MM.1S (cell line): Measurements from ENCODE around the gene TES.

ENCODE experiments used
- DNase-seq: peaks from one replicate; pipeline ENCODE4 v3.0.0-alpha.2; 2015
- H2AFZ ChIP-seq: fragments of 300-600 bp; sonication (generic); 2 replicates; pipeline ENCODE4 v1.6.0; 2016; ENCODE audit warnings: antibody characterized with exemption, low read length
- H3F3A ChIP-seq: fragments of 300-600 bp; sonication (generic); 2 replicates; pipeline ENCODE4 v1.6.1; 2016; ENCODE audit warnings: mild to moderate bottlenecking, antibody characterized with exemption, low read length, moderate library complexity, mixed read lengths; ENCODE audit not compliant: insufficient read depth
- H3K27ac ChIP-seq: fragments of 300-600 bp; sonication (generic); 2 replicates; pipeline ENCODE4 v1.5.1; 2016; ENCODE audit warnings: mild to moderate bottlenecking, low read length
- H3K27me3 ChIP-seq: fragments of 300-600 bp; sonication (generic); replicated peaks from 2 replicates; pipeline ENCODE4 v1.6.0; 2016; ENCODE audit warnings: low read length; ENCODE audit not compliant: insufficient read depth
- H3K36me3 ChIP-seq: fragments of 300-600 bp; sonication (generic); replicated peaks from 2 replicates; pipeline ENCODE4 v1.6.1; 2016; ENCODE audit warnings: mild to moderate bottlenecking, low read length, mixed read lengths; ENCODE audit not compliant: insufficient read depth
- H3K4me1 ChIP-seq: fragments of 300-600 bp; sonication (generic); 2 replicates; pipeline ENCODE4 v1.6.1; 2016; ENCODE audit warnings: low read length, mixed read lengths
- H3K4me2 ChIP-seq: fragments of 300-600 bp; sonication (generic); 2 replicates; pipeline ENCODE4 v1.6.0; 2016; ENCODE audit warnings: low read depth, low read length
- H3K4me3 ChIP-seq: fragments of 300-600 bp; sonication (generic); 2 replicates; pipeline ENCODE4 v1.5.1; 2016; ENCODE audit warnings: low read length, mixed read lengths
- H3K79me2 ChIP-seq: fragments of 300-600 bp; sonication (generic); 2 replicates; pipeline ENCODE4 v1.6.1; 2016; ENCODE audit warnings: mixed run types, low read length, mixed read lengths
- H3K9ac ChIP-seq: fragments of 300-600 bp; sonication (generic); 2 replicates; pipeline ENCODE4 v1.6.1; 2016; ENCODE audit warnings: low read length, mixed read lengths
- H3K9me2 ChIP-seq: fragments of 300-600 bp; sonication (generic); replicated peaks from 2 replicates; pipeline ENCODE4 v1.6.1; 2016; ENCODE audit warnings: mild to moderate bottlenecking, low read length, mixed read lengths; ENCODE audit not compliant: insufficient read depth
- H3K9me3 ChIP-seq: fragments of 300-600 bp; sonication (generic); replicated peaks from 2 replicates; pipeline ENCODE4 v1.6.1; 2016; ENCODE audit warnings: mild to moderate bottlenecking, low read length, mixed read lengths; ENCODE audit not compliant: insufficient read depth
- H4K20me1 ChIP-seq: fragments of 300-600 bp; sonication (generic); 2 replicates; pipeline ENCODE4 v1.6.1; 2016; ENCODE audit warnings: mild to moderate bottlenecking, low read length, moderate library complexity, mixed read lengths; ENCODE audit not compliant: insufficient read depth
- CTCF ChIP-seq: fragments of 300-600 bp; sonication (generic); IDR thresholded peaks from 2 replicates; pipeline ENCODE4 v1.5.1; 2016; ENCODE audit warnings: antibody characterized with exemption, low read length, mixed read lengths
- EZH2 ChIP-seq: fragments of 300-600 bp; sonication (generic); optimal IDR thresholded peaks from 2 replicates; pipeline ENCODE3; 2017; ENCODE audit warnings: low read depth, mild to moderate bottlenecking, antibody characterized with exemption, low read length, mixed read lengths
- EZH2phosphoT487 ChIP-seq: fragments of 300-600 bp; sonication (generic); IDR thresholded peaks from 2 replicates; pipeline ENCODE4 v1.6.1; 2018; ENCODE audit warnings: antibody characterized with exemption, low read length

TES gene

GRCh38 chr7:116195451-116195850 lies 14.9 kb upstream of the TES start:
- Histone ChIP-seq H3K4me3 (no peak overlapping the region), H3K9me2 (no peaks in the 10 kb centered on the region), H3K9me3 (no peaks in the 10 kb centered on the region), H3K9ac (no peak overlapping the region), H3K4me1 (no peaks in the 10 kb centered on the region), H2AFZ (no peak overlapping the region), H4K20me1 (no peaks in the 10 kb centered on the region), H3K79me2 (no peaks in the 10 kb centered on the region), H3K4me2 (no peak overlapping the region), H3K27me3 (no peaks in the 10 kb centered on the region), H3K36me3 (no peaks in the 10 kb centered on the region), H3K27ac (no peak overlapping the region), H3F3A (no peaks in the 10 kb centered on the region)
- DNase-seq: no peak
- no peak for TF ChIP-seq CTCF
- TF ChIP-seq EZH2: no peak
- TF ChIP-seq EZH2phosphoT487: no peak

GRCh38 chr7:116196947-116197346 lies 13.4 kb upstream of the TES start:
- Histone ChIP-seq H3K27me3 (no peaks in the 10 kb centered on the region), H4K20me1 (no peaks in the 10 kb centered on the region), H3K4me1 (no peaks in the 10 kb centered on the region), H3K9ac (no peak overlapping the region), H3K27ac (no peak overlapping the region), H3K4me3 (no peak overlapping the region), H3K79me2 (no peaks in the 10 kb centered on the region), H3K36me3 (no peaks in the 10 kb centered on the region), H3K9me2 (no peaks in the 10 kb centered on the region), H3K9me3 (no peaks in the 10 kb centered on the region), H2AFZ (no peak overlapping the region), H3K4me2 (no peak overlapping the region), H3F3A (no peaks in the 10 kb centered on the region)
- TF ChIP-seq EZH2: no peak
- TF ChIP-seq CTCF: no peak
- no peak for TF ChIP-seq EZH2phosphoT487
- no peak for DNase-seq

- Histone ChIP-seq H3K9me3 (no peaks in the 10 kb centered on the region), H3K4me3 (no peak overlapping the region), H3K9me2 (no peaks in the 10 kb centered on the region), H3K4me1 (no peaks in the 10 kb centered on the region), H2AFZ (no peak overlapping the region), H3F3A (no peaks in the 10 kb centered on the region), H3K27ac (no peak overlapping the region), H3K9ac (no peak overlapping the region), H3K4me2 (no peak overlapping the region), H3K27me3 (no peaks in the 10 kb centered on the region), H3K36me3 (no peaks in the 10 kb centered on the region), H4K20me1 (no peaks in the 10 kb centered on the region), H3K79me2 (no peaks in the 10 kb centered on the region)
- no peak for TF ChIP-seq EZH2
- no peak for TF ChIP-seq EZH2phosphoT487
- TF ChIP-seq CTCF: no peak
- no peak for DNase-seq
Measured at GRCh38 chr7:116197360-116197759, 13.0 kb upstream of the TES start.
